GM21529 (cell line): ENCODE results near the gene PALMD.

ENCODE experiments used
- ATAC-seq: cut with Tn5 transposase; IDR thresholded peaks from one replicate; pipeline ENCODE4 v1.9.1; 2021; ENCODE audit not compliant: unreplicated experiment

The PALMD gene

DNA sequence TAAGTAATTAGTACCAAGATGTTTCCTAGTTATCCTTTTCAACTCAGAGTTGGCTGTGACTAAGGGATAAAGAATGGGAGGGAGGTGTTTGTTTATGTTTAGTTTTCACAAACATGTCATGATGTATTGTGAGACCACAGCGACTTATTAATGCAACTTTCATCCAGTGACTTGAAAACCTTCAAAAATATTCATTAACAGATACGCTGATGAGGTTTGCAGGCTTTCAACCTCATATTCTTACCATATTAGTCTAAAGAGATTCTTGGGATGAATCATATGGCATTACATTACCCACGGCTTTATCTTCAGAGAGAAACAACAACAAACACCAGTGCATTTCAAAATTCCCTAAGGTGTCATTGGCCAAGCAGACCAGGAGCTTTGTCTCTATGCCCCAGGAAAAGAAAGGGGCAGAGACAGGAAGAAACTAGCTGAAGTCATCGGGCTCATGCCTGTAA is 36.4 kb downstream of the PALMD start:
- no peak for ATAC-seq

DNA sequence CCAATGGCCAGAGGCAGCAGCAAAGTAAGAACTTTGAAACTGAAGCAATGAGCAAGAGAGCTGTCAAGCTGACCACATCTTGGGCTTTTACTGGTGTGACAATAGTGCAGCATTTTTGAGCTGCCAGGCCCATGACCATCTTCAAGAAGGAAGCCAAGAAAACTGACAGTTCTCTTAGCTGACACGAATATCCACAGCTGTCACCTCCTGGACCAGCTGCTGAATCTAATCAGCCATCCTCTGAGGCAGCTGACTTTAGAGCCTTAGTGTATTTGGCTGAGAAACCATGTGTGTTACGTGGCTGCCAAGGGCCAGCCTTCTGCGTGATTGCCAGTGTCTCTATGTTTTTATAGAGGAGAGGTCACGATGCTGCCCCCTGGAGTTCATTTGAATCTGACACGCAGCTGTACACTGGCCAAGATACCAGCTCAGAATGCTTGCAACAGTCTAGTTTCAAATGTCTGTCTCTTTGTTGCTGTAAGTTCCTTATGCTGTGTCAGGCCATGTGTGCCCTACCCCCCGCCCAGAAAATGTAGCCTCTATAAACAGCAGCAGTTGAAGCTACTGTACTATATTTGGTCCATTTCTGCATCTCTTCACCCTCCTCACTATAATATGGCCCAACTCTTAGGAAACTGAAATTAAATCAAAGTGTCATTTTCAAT is 39.7 kb downstream of the PALMD start:
- peak; percentile 91 for ATAC-seq

DNA sequence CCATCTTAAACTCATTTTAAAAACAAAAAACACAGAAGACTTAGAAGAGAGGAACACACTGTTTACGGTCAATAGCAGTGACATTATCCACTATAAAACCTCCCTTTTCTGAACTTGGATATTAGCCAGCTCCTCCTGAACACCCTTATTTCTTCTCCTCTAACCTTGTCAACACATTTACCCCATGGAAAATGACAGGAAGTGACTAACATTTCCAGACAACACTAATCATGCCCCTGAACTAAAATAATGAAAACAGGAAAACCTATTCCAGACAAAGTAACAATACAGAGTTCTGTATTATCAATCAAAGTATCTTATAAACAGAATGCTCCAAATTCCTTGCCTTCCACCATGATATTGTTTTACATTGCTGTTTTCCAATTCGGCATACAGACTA is 45.3 kb downstream of the PALMD start:
- no peak for ATAC-seq

DNA sequence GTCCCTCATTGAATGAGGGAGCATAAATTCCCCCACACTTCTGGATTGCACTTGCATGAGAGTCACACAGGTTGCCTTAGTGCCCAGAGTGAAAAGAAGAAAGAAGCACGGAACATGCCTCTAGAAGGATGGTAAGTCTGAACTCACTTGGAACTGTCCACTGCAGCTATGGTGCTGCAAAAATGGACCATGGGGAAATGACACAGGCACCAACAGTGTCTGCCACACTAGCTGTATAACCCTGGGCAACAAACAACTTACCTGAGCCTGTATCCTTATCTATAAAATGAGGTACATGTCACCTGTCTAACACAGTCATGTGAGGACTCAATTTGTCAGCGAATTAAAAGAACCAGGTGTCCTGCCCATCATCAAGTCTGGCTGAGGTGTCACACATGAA is 50.7 kb downstream of the PALMD start:
- no peak for ATAC-seq

DNA sequence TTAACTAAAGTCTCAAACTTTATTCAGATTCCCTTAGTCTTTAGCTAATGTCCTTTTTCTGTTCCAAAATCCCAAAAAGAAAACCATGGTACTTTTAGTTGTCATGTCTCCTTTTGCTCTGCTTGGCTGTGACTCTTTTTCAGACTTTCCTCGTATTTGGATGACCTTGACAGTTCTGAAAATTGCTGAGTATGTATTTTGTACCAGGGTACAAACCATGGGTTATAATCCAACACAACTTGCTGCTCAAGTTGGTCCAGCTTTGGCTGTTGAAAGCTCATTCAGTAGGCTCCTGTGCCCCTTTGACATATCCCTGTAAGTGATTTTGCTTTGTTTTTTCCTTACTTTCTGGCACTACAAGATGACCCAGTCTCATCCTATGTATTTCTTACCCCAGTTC is 51.7 kb downstream of the PALMD start:
- ATAC-seq = no peak

DNA sequence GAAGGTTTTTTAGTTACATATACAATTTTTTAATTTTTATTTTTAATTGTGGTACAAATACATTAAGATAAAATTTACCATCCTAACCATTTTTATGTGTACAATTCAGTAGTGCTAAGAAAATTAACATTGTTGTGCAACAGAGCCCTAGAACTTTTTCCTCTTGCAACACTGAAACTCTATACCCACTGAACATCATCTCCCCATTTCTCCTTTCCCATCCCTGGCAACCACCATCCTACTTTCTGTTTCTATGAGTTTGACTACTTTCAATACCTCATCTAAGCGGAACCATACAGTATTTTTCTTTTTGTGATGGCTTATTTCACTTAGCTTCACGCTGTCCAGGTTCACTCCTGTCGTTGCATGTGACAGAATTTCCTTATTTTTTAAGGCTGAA is 54.1 kb downstream of the PALMD start:
- ATAC-seq = no peak

DNA sequence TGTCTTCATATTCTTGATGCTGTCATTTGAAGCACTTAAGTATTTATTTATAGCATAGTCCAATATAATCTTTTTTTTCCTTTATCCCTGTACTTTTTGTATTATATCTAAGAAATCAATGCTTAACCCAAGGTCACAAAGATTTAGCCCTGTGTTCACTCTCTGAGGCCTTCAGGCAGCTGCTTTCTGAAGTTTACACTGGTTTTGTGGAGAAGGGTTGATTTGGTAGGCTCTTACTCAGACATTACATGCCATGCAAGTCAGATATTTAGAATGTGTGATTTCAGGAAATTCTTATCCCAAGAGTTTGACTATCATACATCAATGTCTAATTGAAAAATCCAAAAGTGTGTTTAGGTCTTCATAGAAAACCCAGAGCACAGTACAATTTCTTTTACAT is 56.3 kb downstream of the PALMD start:
- ATAC-seq = no peak

DNA sequence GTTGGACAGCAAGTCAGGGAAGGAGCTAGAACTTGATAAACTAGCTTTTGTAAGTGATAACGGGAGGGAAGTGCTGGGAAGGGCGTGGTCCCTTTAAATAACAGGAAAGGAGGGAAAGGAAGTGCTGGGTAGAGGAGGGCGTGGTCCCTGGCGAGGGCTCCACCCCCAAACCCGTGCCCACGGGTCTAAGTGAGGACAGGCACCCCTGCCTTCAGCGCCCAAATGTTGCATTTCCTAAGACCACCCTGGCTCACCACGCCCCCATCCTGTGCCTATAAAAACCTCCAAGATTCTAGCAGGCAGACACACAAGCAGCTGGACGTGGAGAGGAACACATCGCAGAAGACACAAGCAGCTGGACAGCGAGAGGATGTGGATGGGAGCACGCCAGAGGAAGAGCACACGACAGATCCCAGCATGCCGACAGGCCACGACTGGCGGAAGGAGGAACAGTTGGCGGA is 58.5 kb downstream of the PALMD start:
- no peak for ATAC-seq

DNA sequence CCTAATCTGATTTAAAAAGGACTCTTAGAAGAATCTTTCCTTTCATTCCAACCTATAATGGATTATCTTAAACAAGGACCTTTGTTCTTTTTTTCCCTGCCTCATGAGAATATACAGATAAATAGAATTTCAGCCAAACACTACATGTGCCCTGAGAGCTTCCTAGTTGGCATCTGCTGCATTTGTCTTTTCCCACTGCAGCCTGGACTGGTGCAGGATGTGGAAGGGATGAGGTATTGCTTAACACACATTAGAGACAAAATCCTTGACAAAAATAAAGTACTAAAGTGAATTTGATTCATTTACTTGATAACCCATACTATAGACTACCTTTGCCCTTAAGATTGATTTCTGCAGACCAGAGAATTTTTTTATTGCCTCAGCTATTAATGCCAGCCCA is 59.5 kb downstream of the PALMD start:
- ATAC-seq = no peak

DNA sequence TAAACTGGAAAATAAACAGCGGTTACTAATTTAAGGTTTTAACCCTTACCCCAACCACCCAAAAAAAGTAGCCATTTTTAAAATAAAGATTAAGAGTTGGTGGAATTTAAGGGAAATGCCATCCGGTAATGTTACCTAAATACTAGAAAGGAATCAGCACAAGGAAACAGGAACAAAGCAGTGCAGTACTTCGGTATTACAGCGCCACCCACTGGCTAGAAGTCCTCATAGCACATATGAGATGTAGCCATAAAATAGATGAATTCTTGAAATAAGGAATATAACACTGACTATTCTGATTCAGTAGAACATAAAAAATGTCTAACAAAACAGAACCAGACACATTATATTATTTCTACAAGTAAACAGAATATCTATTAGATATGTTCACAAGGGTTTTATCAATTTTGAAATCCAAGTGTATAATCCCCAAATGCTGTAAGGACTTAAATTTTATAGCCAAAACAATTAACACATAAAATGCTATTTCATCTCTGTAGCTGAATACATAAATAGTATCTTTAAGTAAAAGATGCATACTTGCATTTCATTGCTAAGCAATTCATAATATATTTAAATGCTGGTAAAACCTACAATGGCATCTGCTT is 61.7 kb downstream of the PALMD start:
- ATAC-seq = peak; percentile 85

DNA sequence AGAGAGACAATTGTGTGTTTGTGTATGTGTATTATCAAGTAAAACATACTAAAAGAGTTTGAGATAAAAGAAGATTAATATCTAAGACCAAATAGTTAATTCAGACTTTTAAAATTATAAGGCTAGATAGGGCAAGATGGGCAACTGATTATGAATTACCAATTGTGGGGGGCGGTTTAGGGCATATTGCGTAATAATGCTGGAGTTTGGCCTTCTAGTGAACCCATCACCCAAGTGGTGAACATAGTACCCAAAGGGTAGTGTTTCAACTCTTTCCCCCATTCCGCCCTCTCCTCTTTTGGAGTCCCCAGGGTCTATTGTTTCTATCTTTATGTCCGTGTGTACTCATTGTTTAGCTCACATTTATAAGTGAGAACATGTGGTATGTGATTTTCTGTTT is 65.1 kb downstream of the PALMD start:
- no peak for ATAC-seq

DNA sequence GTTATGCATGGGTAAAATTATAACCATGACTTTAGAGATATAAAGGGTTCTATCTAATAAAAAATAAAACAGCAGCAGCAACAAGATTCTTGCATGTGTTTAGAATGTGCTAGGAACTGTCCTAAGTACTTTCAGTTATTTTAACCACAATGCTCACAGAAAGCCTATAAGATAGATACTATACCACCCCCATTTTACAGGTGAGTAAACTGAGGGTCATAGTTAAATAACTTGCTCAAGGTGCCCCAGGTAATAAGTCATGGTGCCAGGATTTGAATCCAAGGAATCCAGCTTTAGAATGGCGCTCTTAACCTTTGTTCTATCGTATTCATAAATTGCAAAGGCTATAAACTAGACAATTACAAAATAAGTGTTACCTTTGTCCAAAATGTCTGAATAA is 67.1 kb downstream of the PALMD start:
- ATAC-seq = no peak

DNA sequence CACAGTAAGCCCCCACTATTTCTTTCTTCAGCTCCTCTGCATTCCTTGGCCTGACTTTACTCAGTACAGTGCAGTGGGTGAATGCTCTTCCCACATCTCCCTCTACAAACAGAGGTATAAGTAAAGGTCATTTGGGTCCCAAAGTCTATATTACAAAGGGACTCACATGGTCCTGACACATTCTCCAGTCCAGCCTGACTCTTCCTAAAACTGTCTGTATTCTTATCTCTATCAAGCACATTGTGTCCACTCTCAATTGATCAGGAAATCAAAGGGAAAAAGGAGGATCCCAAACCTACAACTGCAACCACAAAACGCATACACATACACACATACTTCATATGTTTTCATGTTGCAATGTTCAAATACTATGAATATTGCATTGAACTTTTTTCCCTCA is 71.1 kb downstream of the PALMD start:
- no peak for ATAC-seq

DNA sequence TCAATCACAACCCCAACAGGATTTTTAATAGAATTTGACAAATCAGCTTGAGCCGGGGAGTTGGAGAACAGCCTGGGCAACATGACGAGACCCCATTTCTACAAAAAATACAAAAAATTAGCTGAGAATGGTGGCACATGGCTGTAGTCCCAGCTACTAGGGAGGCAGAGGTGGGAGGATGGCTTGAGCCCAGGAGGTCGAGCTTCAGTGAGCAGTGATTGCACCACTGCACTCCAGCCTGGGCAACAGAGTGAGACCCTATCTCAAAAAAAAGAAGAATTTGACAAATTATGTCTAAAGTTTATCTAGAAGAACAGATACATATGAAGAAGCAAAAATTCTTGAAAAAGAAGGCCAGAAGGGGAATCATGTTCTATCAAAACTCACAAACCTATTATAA is 77.3 kb downstream of the PALMD start:
- no peak for ATAC-seq

DNA sequence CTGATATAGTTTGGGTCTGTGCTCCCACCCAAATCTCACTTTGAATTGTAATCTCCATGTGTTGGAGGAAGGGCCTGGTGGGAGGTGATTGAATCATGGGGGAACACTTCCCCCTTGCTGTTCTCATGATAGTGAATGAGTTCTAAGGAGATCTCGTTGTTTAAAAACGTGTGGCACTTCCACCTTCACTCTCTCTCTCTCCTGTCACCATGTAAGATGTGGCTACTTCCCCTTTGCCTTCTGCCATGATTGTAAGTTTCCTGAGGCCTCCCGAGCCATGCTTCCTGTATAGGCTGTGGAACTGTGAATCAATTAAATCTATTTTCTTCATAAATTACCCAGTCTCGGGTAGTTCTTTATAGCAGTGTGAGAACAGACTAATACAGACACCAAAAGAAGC is 80.1 kb downstream of the PALMD start:
- no peak for ATAC-seq

DNA sequence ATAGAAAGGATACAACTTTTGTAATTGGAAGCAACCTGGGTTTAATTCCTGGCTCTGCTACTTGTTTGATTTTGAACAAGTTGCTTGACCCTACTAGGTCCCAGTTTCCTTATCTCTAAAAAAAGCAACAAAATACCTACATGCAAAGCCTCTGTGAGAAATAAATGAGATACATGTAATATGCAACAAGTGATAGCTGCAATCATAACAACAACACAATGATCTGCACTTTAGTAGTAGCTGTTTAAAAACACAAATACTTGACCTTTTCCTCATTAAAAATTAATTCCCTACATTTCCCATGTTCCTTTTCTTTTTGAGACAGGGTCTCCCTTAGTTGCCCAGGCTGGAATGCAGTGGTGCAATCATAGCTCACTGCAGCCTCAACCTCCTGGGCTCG is 80.5 kb downstream of the PALMD start:
- no peak for ATAC-seq

DNA sequence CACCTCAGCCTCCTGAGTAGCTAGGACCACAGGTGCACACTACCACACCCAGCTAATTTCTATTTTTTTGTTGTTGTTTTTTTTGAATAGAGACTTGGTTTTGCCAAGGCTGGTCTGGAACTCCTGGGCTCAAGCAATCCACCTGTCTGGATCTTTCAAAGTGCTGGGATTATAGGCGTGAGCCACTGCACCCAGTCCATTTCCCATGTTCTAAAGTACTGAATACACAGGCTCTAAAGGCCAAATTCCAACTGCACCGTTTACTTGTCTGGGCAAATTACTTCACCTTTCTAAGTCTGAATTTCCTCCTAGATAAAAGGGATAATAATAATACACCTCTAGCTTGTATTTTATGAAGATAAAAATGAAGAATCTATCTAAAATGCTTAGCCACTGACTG is 80.9 kb downstream of the PALMD start:
- no peak for ATAC-seq

DNA sequence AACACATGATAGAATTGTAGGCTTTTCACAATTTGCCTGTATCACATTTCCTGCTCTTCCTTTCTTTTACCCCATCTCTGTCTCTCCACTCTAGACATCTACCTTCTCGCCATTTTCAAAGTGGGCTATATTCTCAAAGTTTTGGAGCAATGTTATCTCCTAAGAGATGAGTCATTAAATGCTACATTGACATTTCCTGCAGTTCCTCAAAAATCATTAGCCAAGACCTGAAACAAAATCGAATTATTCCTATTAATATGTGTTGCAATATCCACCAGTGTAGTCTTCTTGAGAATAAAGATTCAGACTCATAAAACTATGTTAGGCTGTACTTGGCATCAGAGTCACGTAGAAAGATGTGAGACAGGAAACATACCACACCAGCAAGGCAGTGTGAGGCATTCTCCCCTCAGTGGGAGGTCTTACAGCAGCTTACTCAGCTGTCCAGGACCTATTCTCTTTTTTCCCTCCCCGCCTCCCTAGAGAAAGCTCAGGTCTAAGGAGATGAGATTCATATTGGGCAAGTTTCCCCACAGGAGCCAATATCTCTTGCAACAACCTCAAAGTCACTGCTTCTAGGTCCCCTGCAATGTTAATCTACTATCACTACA is 81.8 kb downstream of the PALMD start:
- ATAC-seq = no peak

DNA sequence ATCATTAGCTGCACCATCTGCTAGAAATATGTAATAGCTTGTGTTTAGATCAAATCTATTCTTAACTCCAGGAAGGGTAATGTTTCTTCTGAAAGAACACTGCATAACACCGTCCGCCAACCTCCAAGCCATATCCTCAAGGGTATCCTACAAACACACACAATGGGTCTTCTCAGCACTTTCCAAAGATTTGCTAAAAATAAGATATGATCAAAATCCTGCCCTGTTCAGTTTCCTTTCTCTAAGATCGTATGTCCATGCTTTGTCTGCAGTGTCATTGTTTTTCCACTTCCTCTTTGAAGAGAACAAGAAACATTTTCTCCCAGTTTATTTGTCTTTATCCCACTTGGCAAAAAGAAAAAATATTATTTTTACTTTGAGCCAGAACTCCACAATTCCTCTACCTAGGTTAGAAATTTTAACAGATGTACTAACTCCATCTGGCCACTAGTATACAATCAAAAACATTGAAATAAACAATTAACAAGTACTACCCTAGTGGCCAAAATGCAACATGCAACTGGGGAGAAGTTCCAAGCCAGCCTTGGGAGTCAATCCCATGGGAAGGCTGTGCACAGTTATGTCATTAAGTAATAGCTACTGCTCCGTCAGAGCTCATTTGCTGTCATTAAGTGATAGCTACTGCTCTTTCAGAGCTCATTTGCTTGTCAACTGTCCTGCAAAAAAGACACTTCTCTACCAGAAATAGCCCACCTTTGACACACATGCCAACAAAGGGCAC is 82.8 kb downstream of the PALMD start:
- no peak for ATAC-seq

DNA sequence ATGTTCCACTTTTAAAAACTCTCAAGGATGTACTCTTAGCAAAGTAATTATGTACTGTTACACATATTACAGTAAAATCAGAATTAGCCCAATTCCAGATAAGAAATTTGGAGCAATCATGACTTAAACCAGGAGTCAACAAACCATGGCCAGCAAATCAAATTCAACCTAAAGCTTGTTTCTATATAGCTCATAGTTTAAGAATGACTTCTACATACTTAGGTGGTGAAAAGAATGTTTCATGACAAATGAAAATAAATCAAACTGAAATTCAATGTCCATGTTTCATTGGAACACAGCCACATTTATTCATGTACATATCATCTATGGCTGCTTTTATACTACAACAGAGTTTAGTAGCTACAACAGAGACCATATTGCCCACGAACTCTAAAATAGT is 85.5 kb downstream of the PALMD start:
- ATAC-seq = no peak

DNA sequence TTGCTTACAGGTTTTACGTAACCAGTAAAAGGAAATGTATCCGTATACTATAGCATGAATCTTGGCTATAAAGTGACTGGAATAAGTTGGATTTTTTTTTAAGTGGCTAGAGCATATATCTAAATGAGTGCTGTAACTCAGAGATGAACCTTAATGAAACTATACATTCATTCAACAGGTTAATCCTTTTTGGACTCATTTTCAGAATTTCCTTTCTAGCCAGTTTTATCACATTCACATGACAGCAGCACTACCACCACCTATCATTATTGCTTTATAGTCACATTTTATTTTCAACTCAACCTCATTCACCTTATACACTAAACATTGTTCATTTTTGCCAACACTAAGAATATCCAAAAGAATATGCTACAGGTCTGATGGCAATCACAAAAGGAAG is 89.9 kb downstream of the PALMD start:
- ATAC-seq = no peak

DNA sequence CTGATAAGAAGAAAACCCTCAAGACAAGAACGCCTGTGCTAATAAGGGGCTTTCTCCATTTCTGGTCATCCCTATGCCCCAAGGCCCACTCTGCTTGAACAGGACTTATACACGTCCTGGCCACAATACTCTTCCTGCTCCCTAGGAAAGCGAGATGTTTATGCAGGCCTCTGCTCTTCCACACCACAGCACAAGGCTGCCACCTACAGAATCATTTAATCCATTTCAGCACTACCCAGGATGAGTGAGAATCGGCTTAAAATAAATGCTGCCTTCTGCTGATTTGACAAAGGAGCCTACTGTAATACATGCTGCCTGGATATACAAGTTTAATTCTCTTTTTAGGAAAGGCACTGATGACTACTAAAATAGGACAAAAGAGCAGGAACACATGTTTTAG is 91.1 kb downstream of the PALMD start:
- no peak for ATAC-seq
